Subcutaneous abdominal adipose tissue (tissue), 5 donors: ENCODE results near the gene DCAF11.

Experiments used
- H3K27ac ChIP-seq: one replicate; pipeline ENCODE4 v1.7.0; 2013; ENCODE audit warnings: low read depth, mild to moderate bottlenecking, inconsistent platforms, low read length, moderate library complexity
- H3K27me3 ChIP-seq, 5 donors: one replicate each; pipeline ENCODE4 v1.7.0; 2013; ENCODE audit warnings: low read length in 5 of 5, inconsistent platforms in 1 of 5; ENCODE audit not compliant: control insufficient read depth in 5 of 5, insufficient read depth in 4 of 5
- H3K36me3 ChIP-seq, 5 donors: one replicate each; pipeline ENCODE4 v1.7.0; 2013; ENCODE audit warnings: low read length in 5 of 5; ENCODE audit not compliant: control insufficient read depth in 5 of 5, insufficient read depth in 5 of 5
- H3K4me1 ChIP-seq, 5 donors: one replicate each; pipeline ENCODE4 v1.7.0; 2013; ENCODE audit warnings: low read length in 5 of 5, mild to moderate bottlenecking in 3 of 5, moderate library complexity in 1 of 5; ENCODE audit not compliant: control insufficient read depth in 5 of 5, insufficient read depth in 5 of 5
- H3K4me3 ChIP-seq, 5 donors: one replicate each; pipeline ENCODE4 v1.7.0; 2013; ENCODE audit warnings: low read length in 5 of 5, low read depth in 1 of 5
- H3K9ac ChIP-seq, 5 donors: one replicate each; pipeline ENCODE4 v1.7.0; 2013; ENCODE audit warnings: low read length in 5 of 5, mild to moderate bottlenecking in 4 of 5, moderate library complexity in 3 of 5
- H3K9me3 ChIP-seq, 5 donors: one replicate each; pipeline ENCODE4 v1.7.0; 2013; ENCODE audit warnings: low read length in 5 of 5; ENCODE audit not compliant: control insufficient read depth in 5 of 5
- donor health status: healthy.
- donor health status: healthy.
- donor health status: healthy.
- donor health status: healthy.
- donor health status: healthy.

The DCAF11 gene

GRCh38 chr14:24137529-24138395 lies 23.2 kb downstream of the DCAF11 start:
- Histone ChIP-seq H3K4me1 (peaks cover 3 to 51% (median 36%) of the 10 kb centered on the region in 5 donors), H3K36me3 (peaks cover 0 to 24% (median 20%) of the 10 kb centered on the region in 5 donors), H3K27ac (peak overlapping the region; percentile 62), H3K9me3 (no peaks in the 10 kb centered on the region), H3K4me3 (no peak overlapping the region), H3K27me3 (no peaks in the 10 kb centered on the region), H3K9ac (peak overlapping the region in 1 of 5 donors; percentile 86)

- Histone ChIP-seq H3K9me3 (no peaks in the 10 kb centered on the region), H3K4me3 (no peak overlapping the region), H3K27me3 (no peaks in the 10 kb centered on the region), H3K36me3 (peaks cover 0 to 29% (median 22%) of the 10 kb centered on the region in 5 donors), H3K9ac (peak overlapping the region in 1 of 5 donors; percentile 31), H3K27ac (peak overlapping the region; percentile 23), H3K4me1 (peaks cover 3 to 51% (median 36%) of the 10 kb centered on the region in 5 donors)
Measured at GRCh38 chr14:24138396-24139271, 24.1 kb downstream of the DCAF11 start.

- Histone ChIP-seq H3K36me3 (peaks cover 0 to 35% (median 24%) of the 10 kb centered on the region in 5 donors), H3K4me3 (no peak overlapping the region), H3K27me3 (no peaks in the 10 kb centered on the region), H3K9me3 (no peaks in the 10 kb centered on the region), H3K9ac (no peak overlapping the region), H3K27ac (peak overlapping the region; percentile 23), H3K4me1 (peaks cover 3 to 51% (median 36%) of the 10 kb centered on the region in 5 donors)
Measured at GRCh38 chr14:24139272-24139934, 24.8 kb downstream of the DCAF11 start.

DNA sequence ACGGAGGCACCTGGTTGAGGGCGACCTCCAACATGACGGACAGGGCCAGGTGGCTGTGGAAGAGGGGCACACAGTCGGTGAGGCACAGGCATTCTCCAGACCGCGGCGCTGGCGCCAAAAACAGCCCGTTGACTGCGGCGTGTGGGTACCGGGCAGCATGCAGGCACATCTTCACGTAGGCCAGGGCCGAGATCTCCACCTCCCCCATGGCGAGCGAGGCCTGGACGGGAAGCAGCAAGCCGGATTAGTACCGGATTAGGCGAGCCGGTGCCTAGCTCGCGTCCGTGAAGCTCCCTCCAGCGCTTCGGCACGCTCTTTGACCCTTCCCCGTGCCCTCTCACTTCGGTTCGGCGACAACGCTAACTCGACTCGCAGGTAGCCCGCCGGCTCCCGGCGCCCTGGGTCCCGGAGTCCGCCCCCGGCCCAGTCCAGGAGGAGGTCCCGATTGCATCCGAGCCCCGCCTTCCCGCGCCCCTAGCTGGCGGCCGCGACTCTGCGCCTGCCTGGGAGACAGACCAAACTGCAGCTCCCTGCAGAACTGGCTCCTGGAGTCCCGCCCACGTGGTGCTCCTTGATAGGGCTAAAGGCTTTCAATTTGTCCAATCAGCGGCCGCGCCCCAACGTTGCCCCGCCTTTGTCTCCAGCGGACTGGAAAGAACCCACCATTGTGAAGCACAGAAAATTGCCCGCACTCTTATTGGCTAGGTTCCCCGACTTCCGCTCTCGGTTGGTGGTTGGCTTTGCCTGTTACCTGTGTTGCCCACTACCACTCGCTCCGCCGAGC lies 26.7 kb downstream of the DCAF11 start, which contains the start of gene EMC9:
Gene EMC9, minus strand, starts transcription at position 495 of the 784 bp plus-strand sequence. Its CDS starts 287 bp downstream, at position 208.
- no peaks in the 10 kb centered on the region for H3K9me3 ChIP-seq
- peak within 1 kb of the TSS; percentile 72 to 97 (median 91) for H3K4me3 ChIP-seq
- peaks cover 7 to 58% (median 42%) of the 10 kb centered on the region in 5 donors for H3K4me1 ChIP-seq
- no peaks in the 10 kb centered on the region for H3K27me3 ChIP-seq
- peak within 1 kb of the TSS in 4 of 5 donors; percentile 56 to 92 (median 82) for H3K9ac ChIP-seq
- H3K27ac ChIP-seq: peak within 1 kb of the TSS; percentile 84
- H3K36me3 ChIP-seq: peaks cover 0 to 39% (median 24%) of the 10 kb centered on the region in 5 donors

- H3K9ac ChIP-seq: no peak overlapping the region
- no peak overlapping the region for H3K4me3 ChIP-seq
- peaks cover 13 to 50% (median 44%) of the 10 kb centered on the region in 5 donors for H3K4me1 ChIP-seq
- H3K27ac ChIP-seq: no peak overlapping the region
- no peaks in the 10 kb centered on the region for H3K9me3 ChIP-seq
- H3K36me3 ChIP-seq: peaks cover 0 to 27% (median 12%) of the 10 kb centered on the region in 5 donors
- no peaks in the 10 kb centered on the region for H3K27me3 ChIP-seq
Measured at GRCh38 chr14:24143511-24143910, 28.9 kb downstream of the DCAF11 start.

DNA sequence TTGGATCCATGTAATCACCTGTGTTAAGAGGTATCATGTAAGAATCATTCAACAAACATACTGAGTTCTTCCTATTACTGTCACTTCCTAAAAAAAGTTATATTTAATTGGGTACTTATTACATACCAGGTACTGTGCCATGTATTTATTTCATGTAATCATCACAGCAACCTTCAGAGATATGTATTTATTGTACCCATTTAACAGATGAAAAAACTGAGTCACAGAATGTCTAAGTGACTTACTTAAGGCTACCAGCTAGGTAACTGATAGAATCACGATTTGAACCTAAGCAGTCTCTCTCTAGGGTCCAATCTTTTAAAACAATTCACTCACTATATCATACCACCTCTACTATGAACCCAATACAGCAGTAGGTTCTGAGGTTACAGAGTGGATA lies 29.9 kb downstream of the DCAF11 start:
- no peaks in the 10 kb centered on the region for H3K27me3 ChIP-seq
- H3K9me3 ChIP-seq: no peaks in the 10 kb centered on the region
- peaks cover 13 to 49% (median 45%) of the 10 kb centered on the region in 5 donors for H3K4me1 ChIP-seq
- peaks cover 0 to 26% (median 8%) of the 10 kb centered on the region in 5 donors for H3K36me3 ChIP-seq
- no peak overlapping the region for H3K4me3 ChIP-seq
- H3K9ac ChIP-seq: no peak overlapping the region
- no peak overlapping the region for H3K27ac ChIP-seq

DNA sequence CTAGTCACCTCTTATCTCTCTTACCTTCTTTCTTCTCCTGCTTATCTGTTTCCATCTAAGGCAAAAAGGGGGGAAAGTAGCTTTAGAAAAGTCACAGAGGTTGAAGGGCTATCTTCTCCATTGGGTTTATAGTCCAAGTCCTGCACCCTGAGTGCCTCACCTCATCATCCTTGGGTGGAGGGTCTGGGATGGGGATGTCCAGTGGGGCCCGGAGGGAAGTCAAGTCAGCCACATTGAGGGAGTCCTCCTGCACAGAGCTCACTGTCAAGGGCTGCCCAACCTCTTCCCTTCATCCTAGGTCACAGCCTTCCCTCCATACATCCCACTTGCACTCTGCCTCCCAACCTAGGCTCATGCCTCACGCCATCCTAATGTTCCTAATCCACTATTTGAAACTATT lies 30.6 kb downstream of the DCAF11 start:
- Histone ChIP-seq H3K4me1 (peaks cover 13 to 46% (median 42%) of the 10 kb centered on the region in 5 donors), H3K27ac (peak overlapping the region; percentile 98), H3K27me3 (no peaks in the 10 kb centered on the region), H3K4me3 (peak overlapping the region in 1 of 5 donors; percentile 25), H3K9ac (peak overlapping the region in 1 of 5 donors; percentile 87), H3K9me3 (no peaks in the 10 kb centered on the region), H3K36me3 (peaks cover 2 to 32% (median 15%) of the 10 kb centered on the region in 5 donors)

DNA sequence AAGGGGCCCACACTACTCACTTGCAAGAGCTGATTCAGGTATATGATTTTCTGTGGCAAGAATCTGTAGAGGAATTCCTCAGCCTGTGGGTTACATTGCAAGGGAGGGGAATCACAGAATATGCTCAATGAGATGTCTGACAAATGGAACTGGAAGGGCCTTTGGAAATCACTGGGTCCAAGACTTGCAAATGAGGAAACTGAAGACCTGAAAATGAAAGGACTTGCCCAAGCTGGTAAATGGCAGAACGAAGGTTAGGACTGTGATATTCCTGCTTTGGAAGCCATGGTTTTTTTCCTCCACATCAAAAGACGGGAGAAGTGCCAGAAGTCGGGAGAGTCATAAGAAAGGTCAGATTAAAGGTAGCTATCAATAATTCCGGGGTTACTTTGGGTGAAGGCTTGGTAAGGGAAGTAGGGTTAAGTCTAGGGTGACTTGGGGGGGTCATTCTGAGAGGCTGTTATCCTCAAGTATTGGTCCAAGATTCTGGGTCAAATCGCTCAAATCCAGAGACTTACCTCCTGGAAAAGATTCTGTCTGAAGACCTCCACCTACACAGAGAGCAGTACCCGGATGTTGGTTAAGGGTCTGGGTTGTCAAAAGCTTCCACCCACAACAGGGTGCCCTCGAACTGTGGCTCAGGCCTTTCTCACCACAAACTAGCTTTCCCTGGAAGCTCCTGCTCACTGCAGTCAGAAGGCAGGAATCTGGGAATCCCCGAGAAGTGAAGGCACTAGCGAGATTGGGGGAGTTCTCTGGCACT lies 31.3 kb downstream of the DCAF11 start:
- Histone ChIP-seq H3K4me3 (peak overlapping the region; percentile 79 to 96 (median 93)), H3K27me3 (no peaks in the 10 kb centered on the region), H3K27ac (peak overlapping the region; percentile 98), H3K9me3 (no peaks in the 10 kb centered on the region), H3K36me3 (peaks cover 2 to 39% (median 22%) of the 10 kb centered on the region in 5 donors), H3K9ac (peak overlapping the region; percentile 87 to 95 (median 92)), H3K4me1 (peaks cover 13 to 41% (median 36%) of the 10 kb centered on the region in 5 donors)
